ENCODE measurements around the gene TTN. TPM values are rescaled to one million over a fixed set of nuclear protein-coding genes. Genes with fewer than 3 reads are reported as not detected.

Gene TTN
- polyA plus RNA-seq, 1 experiment = not detected

DNA sequence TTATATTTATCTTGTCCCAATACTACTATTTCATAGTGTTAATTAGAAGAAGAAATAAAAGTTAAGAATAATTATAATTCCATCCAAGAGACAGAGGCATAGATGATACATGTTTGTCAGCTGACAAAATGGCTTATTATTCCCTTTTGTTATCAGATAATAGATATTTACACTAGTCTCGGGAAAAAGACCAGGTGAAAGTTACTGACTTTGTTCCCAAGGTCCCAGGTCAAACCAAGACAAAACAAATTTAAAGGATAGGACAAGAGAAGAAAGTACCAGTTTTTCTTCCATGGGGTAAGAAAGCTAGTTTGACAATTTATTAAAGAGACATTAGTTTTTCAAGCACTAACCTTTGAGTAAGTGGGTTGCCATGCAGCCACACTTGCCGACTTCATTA is 73.2 kb downstream of the TTN start:
- CTCF ChIA-PET = interaction anchor here (0.9 to 1.4 kb wide), 2 partner anchors 28 to 32 kb away, joined by 3 to 4 read pairs; no protein-coding TSS in a partner anchor

DNA sequence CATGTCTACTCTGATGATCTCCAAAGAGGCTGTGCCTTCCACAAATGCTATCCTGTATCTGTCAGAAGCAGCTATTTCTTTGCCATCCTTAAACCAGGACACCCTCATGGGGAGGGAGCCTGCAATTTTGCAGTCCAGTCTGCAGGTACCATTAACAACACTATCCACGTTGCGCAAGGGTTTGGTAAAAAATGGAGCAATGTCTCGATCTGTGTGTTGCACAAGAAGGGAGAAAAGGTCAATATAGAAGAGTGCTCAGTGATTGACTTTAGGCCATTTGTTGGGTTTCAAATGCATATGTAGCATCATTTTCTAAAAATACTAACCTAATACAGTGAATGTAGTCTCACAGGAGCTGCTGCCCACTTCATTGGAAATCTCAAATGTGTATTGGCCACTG is 74.3 kb downstream of the TTN start:
- H3K36me3 ChIP-seq (ENCODE audit: control insufficient read depth, insufficient read depth, low read length) = no peaks in the 10 kb centered on the region
- CTCF ChIA-PET = interaction anchor here (0.9 kb wide), 1 partner anchor 31 kb away, joined by 3 read pairs; no protein-coding TSS in a partner anchor
- DNase-seq (ENCODE audit: low read depth) = no peak
- H3K4me3 ChIP-seq (ENCODE audit: low read depth, low read length) = no peak overlapping the region
- POLR2A ChIA-PET = no interaction called here
- H3K27me3 ChIP-seq (ENCODE audit: control insufficient read depth, insufficient read depth, low read length) = no peaks in the 10 kb centered on the region
- TF ChIP-seq, protein P1, sequence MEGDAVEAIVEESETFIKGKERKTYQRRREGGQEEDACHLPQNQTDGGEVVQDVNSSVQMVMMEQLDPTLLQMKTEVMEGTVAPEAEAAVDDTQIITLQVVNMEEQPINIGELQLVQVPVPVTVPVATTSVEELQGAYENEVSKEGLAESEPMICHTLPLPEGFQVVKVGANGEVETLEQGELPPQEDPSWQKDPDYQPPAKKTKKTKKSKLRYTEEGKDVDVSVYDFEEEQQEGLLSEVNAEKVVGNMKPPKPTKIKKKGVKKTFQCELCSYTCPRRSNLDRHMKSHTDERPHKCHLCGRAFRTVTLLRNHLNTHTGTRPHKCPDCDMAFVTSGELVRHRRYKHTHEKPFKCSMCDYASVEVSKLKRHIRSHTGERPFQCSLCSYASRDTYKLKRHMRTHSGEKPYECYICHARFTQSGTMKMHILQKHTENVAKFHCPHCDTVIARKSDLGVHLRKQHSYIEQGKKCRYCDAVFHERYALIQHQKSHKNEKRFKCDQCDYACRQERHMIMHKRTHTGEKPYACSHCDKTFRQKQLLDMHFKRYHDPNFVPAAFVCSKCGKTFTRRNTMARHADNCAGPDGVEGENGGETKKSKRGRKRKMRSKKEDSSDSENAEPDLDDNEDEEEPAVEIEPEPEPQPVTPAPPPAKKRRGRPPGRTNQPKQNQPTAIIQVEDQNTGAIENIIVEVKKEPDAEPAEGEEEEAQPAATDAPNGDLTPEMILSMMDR (IDR thresholded peaks at IDR 0.05; ENCODE audit: insufficient read depth, low read depth, low read length) = no peak

More for the DNA sequence above, 73.2 kb downstream of the TTN start:
- POLR2A ChIA-PET = no interaction called here
- DNase-seq (ENCODE audit: low read depth) = no peak
- Histone ChIP-seq H3K36me3 (ENCODE audit: control insufficient read depth, insufficient read depth, low read length) (no peaks in the 10 kb centered on the region), H3K4me3 (ENCODE audit: low read depth, low read length) (no peak overlapping the region), H3K27me3 (ENCODE audit: control insufficient read depth, insufficient read depth, low read length) (no peaks in the 10 kb centered on the region)
- TF ChIP-seq, protein P1 (IDR thresholded peaks at IDR 0.05; ENCODE audit: insufficient read depth, low read depth, low read length) = no peak

DNA sequence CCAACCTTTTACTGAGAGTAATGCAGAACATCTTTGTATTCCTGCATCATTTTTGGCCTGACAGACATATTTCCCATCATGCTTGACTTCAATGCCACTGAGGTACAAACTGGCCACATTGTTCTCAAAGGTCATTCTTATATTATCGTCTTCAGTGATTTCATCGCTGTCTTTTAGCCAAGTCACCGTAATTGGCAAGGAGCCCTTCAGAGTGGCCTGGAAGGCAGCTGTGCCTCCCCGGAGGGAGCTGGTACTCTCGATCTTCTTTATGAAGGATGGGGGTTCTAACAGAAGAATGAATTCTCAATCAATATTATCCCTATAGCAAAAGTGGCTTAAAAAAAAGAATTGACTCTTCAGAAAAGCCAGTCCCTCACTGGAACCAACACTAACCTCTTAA is 75.9 kb downstream of the TTN start:
- H3K36me3 ChIP-seq (ENCODE audit: control insufficient read depth, insufficient read depth, low read length) = no peaks in the 10 kb centered on the region
- ChIA-PET POLR2A (no interaction called here), CTCF (interaction anchor here (0.7 kb wide), 1 partner anchor 8 kb away, joined by 3 read pairs; no protein-coding TSS in a partner anchor)
- DNase-seq (ENCODE audit: low read depth) = no peak
- H3K4me3 ChIP-seq (ENCODE audit: low read depth, low read length) = no peak overlapping the region
- H3K27me3 ChIP-seq (ENCODE audit: control insufficient read depth, insufficient read depth, low read length) = no peaks in the 10 kb centered on the region
- TF ChIP-seq, protein P1 (IDR thresholded peaks at IDR 0.05; ENCODE audit: insufficient read depth, low read depth, low read length) = no peak

DNA sequence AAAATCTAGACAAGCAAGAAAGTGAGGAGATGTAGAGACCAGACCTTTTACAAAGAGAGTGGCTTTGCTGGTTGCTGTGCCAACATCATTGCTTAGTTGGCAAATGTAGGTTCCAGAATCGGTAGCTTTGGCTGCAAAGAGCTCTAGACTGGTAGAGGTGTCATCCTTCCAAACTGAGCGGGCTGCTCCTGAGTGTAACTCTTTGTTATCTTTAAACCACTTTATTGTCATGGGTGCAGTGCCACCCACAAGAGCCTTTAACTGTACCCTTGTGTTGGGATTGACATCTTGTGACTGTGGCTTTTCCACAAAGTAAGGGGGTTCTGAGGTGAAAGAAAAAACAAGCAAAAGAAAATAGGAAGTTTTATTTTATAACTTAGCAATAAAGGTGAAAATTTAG is 77.2 kb downstream of the TTN start:
- Histone ChIP-seq H3K36me3 (ENCODE audit: control insufficient read depth, insufficient read depth, low read length) (no peaks in the 10 kb centered on the region), H3K4me3 (ENCODE audit: low read depth, low read length) (no peak overlapping the region), H3K27me3 (ENCODE audit: control insufficient read depth, insufficient read depth, low read length) (no peaks in the 10 kb centered on the region)
- CTCF ChIA-PET = no interaction called here
- POLR2A ChIA-PET = no interaction called here
- DNase-seq (ENCODE audit: low read depth) = no peak
- TF ChIP-seq, protein P1 (IDR thresholded peaks at IDR 0.05; ENCODE audit: insufficient read depth, low read depth, low read length) = no peak

DNA sequence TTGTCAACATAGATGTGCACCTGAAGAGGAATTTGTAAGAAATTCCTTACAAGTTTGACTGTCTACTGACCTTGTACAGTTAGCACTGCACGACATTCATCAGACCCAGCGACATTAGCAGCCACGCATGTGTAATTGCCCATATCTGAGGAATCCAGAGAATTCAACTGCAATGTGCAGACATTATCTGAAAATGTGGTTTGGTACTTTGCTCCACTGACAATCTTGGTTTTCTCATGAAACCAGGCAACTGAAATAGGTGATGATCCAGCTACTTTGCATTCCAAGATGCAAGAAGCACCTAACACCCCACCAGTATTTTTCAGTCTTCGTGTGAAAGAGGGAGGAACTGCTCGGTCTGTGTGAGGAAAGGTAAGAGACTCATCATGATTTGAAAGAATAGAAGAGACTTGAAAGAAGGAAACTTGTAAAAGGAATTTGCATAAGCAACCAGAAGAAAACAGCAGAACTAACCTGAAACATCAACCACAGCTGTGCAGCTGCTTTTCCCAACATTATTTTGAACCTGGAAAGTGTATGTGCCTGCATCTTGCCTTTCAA is 83.4 kb downstream of the TTN start:
- DNase-seq (ENCODE audit: low read depth) = no peak
- no peaks in the 10 kb centered on the region for H3K36me3 ChIP-seq (ENCODE audit: control insufficient read depth, insufficient read depth, low read length)
- no peaks in the 10 kb centered on the region for H3K27me3 ChIP-seq (ENCODE audit: control insufficient read depth, insufficient read depth, low read length)
- H3K4me3 ChIP-seq (ENCODE audit: low read depth, low read length) = no peak overlapping the region
- ChIA-PET POLR2A (no interaction called here), CTCF (no interaction called here)
- TF ChIP-seq, protein P1 (IDR thresholded peaks at IDR 0.05; ENCODE audit: insufficient read depth, low read depth, low read length) = no peak

Data from BJ (cell line).